MCF 10A (cell line): ENCODE results near the gene SENP3. TPM values are rescaled to one million over a fixed set of nuclear protein-coding genes. Genes with fewer than 3 reads are reported as not detected.

Source experiments
- Bru-seq: library from RNA; stranded (reverse); fragments of 400-500 nt; gene quantifications from one replicate; lab custom pipeline; 2021; lab: Mats Ljungman, UMichigan
- BruChase-seq, 2 experiments: library from RNA; stranded (reverse); fragments of 400-500 nt; gene quantifications; one replicate each; lab custom pipeline; 2021; lab: Mats Ljungman, UMichigan
- BruUV-seq: library from RNA; stranded (reverse); fragments of 400-500 nt; replicated peaks from 2 replicates; lab custom pipeline; 2021; lab: Mats Ljungman, UMichigan
- CTCF ChIA-PET: fragments of 300-600 bp; sonication (Branson Sonifier 250); formaldehyde crosslinking; extraction: SDS; loops from one replicate; lab custom pipeline; 2021; ENCODE audit warnings: antibody characterized with exemption, inconsistent platforms; lab: Yijun Ruan, JAX
- POLR2A ChIA-PET: fragments of 300-600, 350-650 bp; sonication (Branson Sonifier 250); formaldehyde crosslinking; extraction: SDS; loops from one replicate; lab custom pipeline; 2020; ENCODE audit warnings: antibody characterized with exemption, inconsistent platforms; lab: Yijun Ruan, JAX
- DNase-seq: peaks from one replicate; pipeline ENCODE4 v3.0.0-alpha.2; 2018; ENCODE audit not compliant: unreplicated experiment
- H3K27ac Mint-ChIP-seq: one replicate; pipeline ENCODE4 v1.8.0; 2022; ENCODE audit warnings: mild to moderate bottlenecking, low read depth, mixed read lengths; ENCODE audit not compliant: unreplicated experiment
- H3K27me3 Mint-ChIP-seq: one replicate; pipeline ENCODE4 v1.8.0; 2022; ENCODE audit warnings: mixed read lengths; ENCODE audit not compliant: insufficient read depth, unreplicated experiment
- H3K36me3 Mint-ChIP-seq: one replicate; pipeline ENCODE4 v1.8.0; 2022; ENCODE audit warnings: mild to moderate bottlenecking, moderate library complexity, mixed read lengths; ENCODE audit not compliant: insufficient read depth, unreplicated experiment
- H3K4me1 Mint-ChIP-seq: one replicate; pipeline ENCODE4 v1.8.0; 2022; ENCODE audit warnings: mixed read lengths; ENCODE audit not compliant: insufficient read depth, unreplicated experiment
- H3K4me3 Mint-ChIP-seq: one replicate; pipeline ENCODE4 v1.8.0; 2022; ENCODE audit warnings: mild to moderate bottlenecking, moderate library complexity, mixed read lengths; ENCODE audit not compliant: unreplicated experiment
- H3K9me3 Mint-ChIP-seq: one replicate; pipeline ENCODE4 v1.8.0; 2022; ENCODE audit warnings: mixed read lengths; ENCODE audit not compliant: unreplicated experiment
- intact Hi-C: fragments of 100-400 bp; cut with micrococcal nuclease; formaldehyde crosslinking; loops from 2 replicates; pipeline ENCODE4 v1.14.1; 2022
- long read RNA-seq: library from polyadenylated mRNA; stranded (forward); transcript quantifications from one replicate; pipeline ENCODE4 v2.0.0, GENCODE V29; 2022
- total RNA-seq: library from RNA; stranded (reverse); gene quantifications from 2 replicates; pipeline ENCODE4 v1.2.3, GENCODE V29; 2022
- TF ChIP-seq, protein P1 (sequence below): fragments of 200-600 bp; IDR thresholded peaks from one replicate; pipeline ENCODE4 v1.8.0; 2022; ENCODE audit warnings: antibody characterized with exemption, mild to moderate bottlenecking; ENCODE audit not compliant: unreplicated experiment

Gene SENP3
- total RNA-seq: 66.9 and 67.3 TPM in 2 replicates
- percentile 63 among the genes with signal in this experiment for Bru-seq, nascent RNA
- BruChase-seq, experiment 1, labeled RNA remaining after a 6-hour chase: percentile 88 among the genes with signal in this experiment
- BruChase-seq, experiment 2, labeled RNA remaining after a 2-hour chase: percentile 78 among the genes with signal in this experiment
- long read RNA-seq, transcript SENP3-201 (11 exons, 2,611 nt): major isoform, 19 of 51 reads
- long read RNA-seq, partial matches to known transcripts: 27 of 51 reads
- long read RNA-seq, other reads (novel, unspliced or antisense): 4 of 51 reads

DNA sequence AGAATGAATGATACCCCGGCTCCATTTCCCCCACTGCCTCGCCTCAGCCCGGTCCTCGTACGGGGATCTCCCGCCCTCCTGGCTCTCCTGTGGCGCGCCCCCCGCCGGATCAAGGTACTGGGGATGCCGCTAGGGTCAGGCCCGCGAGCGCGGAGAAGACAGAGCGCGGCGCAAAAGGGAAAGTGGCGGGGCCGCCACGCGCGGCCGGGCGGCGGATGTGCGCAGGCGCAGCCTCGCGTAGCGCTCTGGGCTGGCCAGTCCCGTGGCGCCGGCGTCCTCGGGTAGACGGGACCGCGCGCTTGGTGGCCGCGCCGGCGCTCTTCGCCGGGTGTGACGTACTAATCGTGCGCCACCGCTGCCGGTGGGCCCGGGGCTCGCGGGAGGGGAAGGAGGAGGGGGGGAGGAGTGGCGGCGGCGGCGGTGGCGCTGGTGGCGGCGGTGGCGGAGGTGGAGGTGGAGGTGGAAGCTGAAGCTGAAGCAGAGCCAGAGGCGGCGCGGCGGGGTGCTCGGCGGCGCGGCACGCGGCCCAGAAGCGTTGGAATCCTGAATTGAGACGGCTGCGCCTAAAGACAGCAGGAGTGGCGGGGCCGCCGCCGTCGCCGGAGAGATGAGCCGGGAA lies at the start of gene SENP3:
Gene SENP3, plus strand, starts transcription at position 331 of the 619 bp plus-strand sequence. CDS start 1,158 bp downstream, outside the sequence.
- Mint-ChIP-seq H3K27me3 (no peaks in the 10 kb centered on the region), H3K27ac (peak within 1 kb of the TSS; percentile 91), H3K4me1 (peaks cover 42% of the 10 kb centered on the region), H3K36me3 (peaks cover 37% of the 10 kb centered on the region), H3K9me3 (no peaks in the 10 kb centered on the region), H3K4me3 (peak within 1 kb of the TSS; percentile 81)
- intact Hi-C loops: loop anchor here (1.0 kb wide), 6 partner anchors 28 to 281 kb away; partner anchors contain the start of gene POLR2A
- BruUV-seq: no TSS peak
- DNase-seq: peak; percentile 83
- ChIA-PET CTCF (interaction anchor here (0.6 to 7.1 kb wide), 32 partner anchors 14 to 235 kb away, joined by 3 to 123 read pairs (median 7); partner anchors contain the start of genes CD68, CHRNB1, TMEM95 and TP53), POLR2A (interaction anchor here (0.8 to 6.0 kb wide), 34 partner anchors 11 to 516 kb away, joined by 3 to 71 read pairs (median 6); partner anchors contain the start of genes CD68, GPS2, MPDU1 and NEURL4)
- TF ChIP-seq, protein P1, sequence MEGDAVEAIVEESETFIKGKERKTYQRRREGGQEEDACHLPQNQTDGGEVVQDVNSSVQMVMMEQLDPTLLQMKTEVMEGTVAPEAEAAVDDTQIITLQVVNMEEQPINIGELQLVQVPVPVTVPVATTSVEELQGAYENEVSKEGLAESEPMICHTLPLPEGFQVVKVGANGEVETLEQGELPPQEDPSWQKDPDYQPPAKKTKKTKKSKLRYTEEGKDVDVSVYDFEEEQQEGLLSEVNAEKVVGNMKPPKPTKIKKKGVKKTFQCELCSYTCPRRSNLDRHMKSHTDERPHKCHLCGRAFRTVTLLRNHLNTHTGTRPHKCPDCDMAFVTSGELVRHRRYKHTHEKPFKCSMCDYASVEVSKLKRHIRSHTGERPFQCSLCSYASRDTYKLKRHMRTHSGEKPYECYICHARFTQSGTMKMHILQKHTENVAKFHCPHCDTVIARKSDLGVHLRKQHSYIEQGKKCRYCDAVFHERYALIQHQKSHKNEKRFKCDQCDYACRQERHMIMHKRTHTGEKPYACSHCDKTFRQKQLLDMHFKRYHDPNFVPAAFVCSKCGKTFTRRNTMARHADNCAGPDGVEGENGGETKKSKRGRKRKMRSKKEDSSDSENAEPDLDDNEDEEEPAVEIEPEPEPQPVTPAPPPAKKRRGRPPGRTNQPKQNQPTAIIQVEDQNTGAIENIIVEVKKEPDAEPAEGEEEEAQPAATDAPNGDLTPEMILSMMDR: no peak

DNA sequence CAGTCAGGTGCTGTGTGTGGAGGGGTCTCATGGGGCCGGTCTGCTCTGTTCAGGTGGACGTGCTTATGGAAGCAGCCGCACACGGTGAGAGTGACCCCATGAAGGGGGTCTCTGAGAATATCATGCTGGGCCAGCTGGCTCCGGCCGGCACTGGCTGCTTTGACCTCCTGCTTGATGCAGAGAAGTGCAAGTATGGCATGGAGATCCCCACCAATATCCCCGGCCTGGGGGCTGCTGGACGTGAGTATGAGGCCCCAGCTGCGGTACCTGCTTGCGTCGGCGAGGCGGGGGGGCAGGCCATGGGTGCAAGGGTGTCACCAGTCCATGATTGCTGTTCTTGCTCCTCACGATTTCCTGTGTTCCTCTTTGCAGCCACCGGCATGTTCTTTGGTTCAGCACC lies 49.6 kb upstream of the SENP3 start:
- H3K4me1 Mint-ChIP-seq: no peaks in the 10 kb centered on the region
- ChIA-PET POLR2A (interaction anchor here (1.8 to 7.6 kb wide), 2 partner anchors 25 to 49 kb away, joined by 5 to 65 read pairs; partner anchors contain the start of gene SENP3), CTCF (interaction anchor here (0.6 to 4.7 kb wide), 3 partner anchors 20 to 156 kb away, joined by 3 to 123 read pairs (median 5); partner anchors contain the start of genes SENP3 and TNFSF13)
- no peak overlapping the region for H3K4me3 Mint-ChIP-seq
- H3K9me3 Mint-ChIP-seq: no peaks in the 10 kb centered on the region
- intact Hi-C loops: loop anchor here (10.0 kb wide), 1 partner anchor 173 kb away; the partner anchor contains the start of genes TP53 and WRAP53
- no peaks in the 10 kb centered on the region for H3K27me3 Mint-ChIP-seq
- no peak overlapping the region for H3K27ac Mint-ChIP-seq
- no peak for DNase-seq
- TF ChIP-seq, protein P1: no peak
- no TSS peak for BruUV-seq
- H3K36me3 Mint-ChIP-seq: peaks cover 74% of the 10 kb centered on the region

DNA sequence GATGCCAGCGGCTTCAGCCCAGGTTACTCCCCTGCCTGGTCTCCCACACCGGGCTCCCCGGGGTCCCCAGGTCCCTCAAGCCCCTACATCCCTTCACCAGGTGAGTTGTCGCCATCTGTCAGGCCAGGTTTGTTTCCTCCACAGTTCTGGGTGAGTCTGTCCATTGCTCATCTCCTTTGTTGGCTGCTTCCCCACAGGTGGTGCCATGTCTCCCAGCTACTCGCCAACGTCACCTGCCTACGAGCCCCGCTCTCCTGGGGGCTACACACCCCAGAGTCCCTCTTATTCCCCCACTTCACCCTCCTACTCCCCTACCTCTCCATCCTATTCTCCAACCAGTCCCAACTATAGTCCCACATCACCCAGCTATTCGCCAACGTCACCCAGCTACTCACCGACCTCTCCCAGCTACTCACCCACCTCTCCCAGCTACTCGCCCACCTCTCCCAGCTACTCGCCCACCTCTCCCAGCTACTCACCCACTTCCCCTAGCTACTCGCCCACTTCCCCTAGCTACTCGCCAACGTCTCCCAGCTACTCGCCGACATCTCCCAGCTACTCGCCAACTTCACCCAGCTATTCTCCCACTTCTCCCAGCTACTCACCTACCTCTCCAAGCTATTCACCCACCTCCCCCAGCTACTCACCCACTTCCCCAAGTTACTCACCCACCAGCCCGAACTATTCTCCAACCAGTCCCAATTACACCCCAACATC lies 48.7 kb upstream of the SENP3 start:
- intact Hi-C loops: loop anchor here (10.0 kb wide), 1 partner anchor 172 kb away; the partner anchor contains the start of genes TP53 and WRAP53
- TF ChIP-seq, protein P1: no peak
- Mint-ChIP-seq H3K27ac (no peak overlapping the region), H3K4me3 (no peak overlapping the region), H3K4me1 (no peaks in the 10 kb centered on the region), H3K9me3 (no peaks in the 10 kb centered on the region), H3K27me3 (no peaks in the 10 kb centered on the region), H3K36me3 (peaks cover 69% of the 10 kb centered on the region)
- no peak for DNase-seq
- BruUV-seq: no TSS peak
- ChIA-PET CTCF (interaction anchor here (0.5 to 4.7 kb wide), 15 partner anchors 13 to 191 kb away, joined by 3 to 123 read pairs (median 4); partner anchors contain the start of genes SENP3, TMEM102, TNFSF13 and TP53), POLR2A (interaction anchor here (0.6 to 7.6 kb wide), 6 partner anchors 26 to 659 kb away, joined by 4 to 65 read pairs (median 4); partner anchors contain the start of genes SENP3 and TMEM102)
